Stomach smooth muscle (tissue), 2 donors: ENCODE results near the gene HSPA14.
"Not testable (repeated sequence)": the region's sequence is repeated elsewhere in the genome, so short reads cannot be mapped to it uniquely, and the experiment has no call there.

Experiments
- H3K27ac ChIP-seq: one replicate; pipeline ENCODE4 v1.7.0; 2013; ENCODE audit warnings: mild to moderate bottlenecking, low read length, inconsistent platforms
- H3K27me3 ChIP-seq, 2 donors: one replicate each; pipeline ENCODE4 v1.7.0; 2013; ENCODE audit warnings: low read length in 2 of 2; ENCODE audit not compliant: insufficient read depth in 2 of 2, control insufficient read depth in 1 of 2
- H3K36me3 ChIP-seq, 2 donors: one replicate each; pipeline ENCODE4 v1.7.0; 2013; ENCODE audit warnings: low read length in 2 of 2; ENCODE audit not compliant: control insufficient read depth in 2 of 2, insufficient read depth in 2 of 2
- H3K4me1 ChIP-seq: one replicate; pipeline ENCODE4 v1.7.0; 2013; ENCODE audit warnings: low read length; ENCODE audit not compliant: control insufficient read depth, insufficient read depth
- H3K4me3 ChIP-seq, 2 donors: one replicate each; pipeline ENCODE4 v1.7.0; 2013; ENCODE audit warnings: low read length in 2 of 2
- H3K9ac ChIP-seq, 2 donors: one replicate each; pipeline ENCODE4 v1.7.0; 2013; ENCODE audit warnings: low read length in 2 of 2, mild to moderate bottlenecking in 1 of 2
- H3K9me3 ChIP-seq, 2 donors: one replicate each; pipeline ENCODE4 v1.7.0; 2013; ENCODE audit warnings: low read length in 2 of 2; ENCODE audit not compliant: control insufficient read depth in 2 of 2
- donor health status: healthy.
- donor health status: Pancreatic carcinoma.

HSPA14 gene

GRCh38 chr10:14889318-14889717 lies 51.2 kb downstream of the HSPA14 start:
- Histone ChIP-seq H3K9ac (no peak overlapping the region), H3K36me3 (no peaks in the 10 kb centered on the region), H3K4me1 (no peaks in the 10 kb centered on the region), H3K27ac (no peak overlapping the region), H3K9me3 (no peaks in the 10 kb centered on the region), H3K27me3 (no peaks in the 10 kb centered on the region), H3K4me3 (no peak overlapping the region)

GRCh38 chr10:14891151-14891550 lies 53.0 kb downstream of the HSPA14 start:
- Histone ChIP-seq H3K9me3 (no peaks in the 10 kb centered on the region), H3K4me1 (no peaks in the 10 kb centered on the region), H3K4me3 (no peak overlapping the region), H3K36me3 (no peaks in the 10 kb centered on the region), H3K9ac (no peak overlapping the region), H3K27ac (no peak overlapping the region), H3K27me3 (no peaks in the 10 kb centered on the region)

GRCh38 chr10:14904316-14904732 lies 66.2 kb downstream of the HSPA14 start:
- Histone ChIP-seq H3K4me1 (no peaks in the 10 kb centered on the region), H3K4me3 (no peak overlapping the region), H3K27me3 (no peaks in the 10 kb centered on the region), H3K36me3 (peaks cover 5 to 13% of the 10 kb centered on the region in 2 donors), H3K27ac (no peak overlapping the region), H3K9ac (no peak overlapping the region), H3K9me3 (no peaks in the 10 kb centered on the region)

- H3K27ac ChIP-seq = no peak overlapping the region
- H3K36me3 ChIP-seq = peaks cover 5 to 13% of the 10 kb centered on the region in 2 donors
- H3K9me3 ChIP-seq = no peaks in the 10 kb centered on the region
- no peaks in the 10 kb centered on the region for H3K27me3 ChIP-seq
- no peaks in the 10 kb centered on the region for H3K4me1 ChIP-seq
- no peak overlapping the region for H3K9ac ChIP-seq
- no peak overlapping the region for H3K4me3 ChIP-seq
These were observed 66.8 kb downstream of the HSPA14 start for GRCh38 chr10:14904864-14905263.

- H3K27ac ChIP-seq = no peak overlapping the region
- peaks cover 8 to 16% of the 10 kb centered on the region in 2 donors for H3K36me3 ChIP-seq
- no peak overlapping the region for H3K9ac ChIP-seq
- no peaks in the 10 kb centered on the region for H3K4me1 ChIP-seq
- H3K4me3 ChIP-seq = no peak overlapping the region
- no peaks in the 10 kb centered on the region for H3K9me3 ChIP-seq
- no peaks in the 10 kb centered on the region for H3K27me3 ChIP-seq
These were observed 67.8 kb downstream of the HSPA14 start for GRCh38 chr10:14905890-14906289.

GRCh38 chr10:14906765-14907164 lies 68.7 kb downstream of the HSPA14 start:
- H3K9me3 ChIP-seq = no peaks in the 10 kb centered on the region
- no peak overlapping the region for H3K4me3 ChIP-seq
- no peaks in the 10 kb centered on the region for H3K4me1 ChIP-seq
- H3K36me3 ChIP-seq = peaks cover 10 to 18% of the 10 kb centered on the region in 2 donors
- H3K27me3 ChIP-seq = no peaks in the 10 kb centered on the region
- H3K27ac ChIP-seq = no peak overlapping the region
- H3K9ac ChIP-seq = no peak overlapping the region

GRCh38 chr10:14907591-14907990 lies 69.5 kb downstream of the HSPA14 start:
- H3K4me3 ChIP-seq, H3K4me1 ChIP-seq, H3K27me3 ChIP-seq, H3K9me3 ChIP-seq, H3K9ac ChIP-seq, H3K27ac ChIP-seq: not testable (repeated sequence)
- peaks cover 10 to 18% of the 10 kb centered on the region in 2 donors for H3K36me3 ChIP-seq

- Histone ChIP-seq H3K9ac (no peak overlapping the region), H3K4me3 (no peak overlapping the region)
These were observed 71.0 kb downstream of the HSPA14 start for GRCh38 chr10:14909101-14909500.

GRCh38 chr10:14910953-14911352 lies 72.8 kb downstream of the HSPA14 start:
- no peaks in the 10 kb centered on the region for H3K27me3 ChIP-seq
- peaks cover 13 to 18% of the 10 kb centered on the region in 2 donors for H3K36me3 ChIP-seq
- H3K27ac ChIP-seq = no peak overlapping the region
- H3K9me3 ChIP-seq = no peaks in the 10 kb centered on the region
- no peak overlapping the region for H3K4me3 ChIP-seq
- H3K4me1 ChIP-seq = no peaks in the 10 kb centered on the region
- H3K9ac ChIP-seq = no peak overlapping the region

More at GRCh38 chr10:14909101-14909500, 71.0 kb downstream of the HSPA14 start:
- peaks cover 12 to 18% of the 10 kb centered on the region in 2 donors for H3K36me3 ChIP-seq
- H3K27me3 ChIP-seq = no peaks in the 10 kb centered on the region
- H3K4me1 ChIP-seq = no peaks in the 10 kb centered on the region
- H3K9me3 ChIP-seq = no peaks in the 10 kb centered on the region
- H3K27ac ChIP-seq = no peak overlapping the region

- Histone ChIP-seq H3K9ac (no peak overlapping the region), H3K9me3 (no peaks in the 10 kb centered on the region), H3K27me3 (no peaks in the 10 kb centered on the region), H3K27ac (no peak overlapping the region), H3K4me3 (no peak overlapping the region), H3K4me1 (no peaks in the 10 kb centered on the region), H3K36me3 (peaks cover 13 to 25% of the 10 kb centered on the region in 2 donors)
These were observed 73.7 kb downstream of the HSPA14 start for GRCh38 chr10:14911801-14912200.

- Histone ChIP-seq H3K27me3 (no peaks in the 10 kb centered on the region), H3K36me3 (peaks cover 23 to 41% of the 10 kb centered on the region in 2 donors), H3K4me3 (no peak overlapping the region), H3K27ac (no peak overlapping the region), H3K4me1 (no peaks in the 10 kb centered on the region), H3K9me3 (peaks cover 2 to 8% of the 10 kb centered on the region in 2 donors), H3K9ac (no peak overlapping the region)
These were observed 78.5 kb downstream of the HSPA14 start for GRCh38 chr10:14916600-14916999.
